ENCODE measurements around the gene COX4I2. TPM values are rescaled to one million over a fixed set of nuclear protein-coding genes. Genes with fewer than 3 reads are reported as not detected.
A peak's percentile ranks its signal among the peaks of the same experiment; 100 is the strongest.

The COX4I2 gene
- total and polyA plus RNA-seq, 2 donors (not counting 3 experiments of a cell fraction or from before 2014, with no cell fraction given), result not detected

DNA sequence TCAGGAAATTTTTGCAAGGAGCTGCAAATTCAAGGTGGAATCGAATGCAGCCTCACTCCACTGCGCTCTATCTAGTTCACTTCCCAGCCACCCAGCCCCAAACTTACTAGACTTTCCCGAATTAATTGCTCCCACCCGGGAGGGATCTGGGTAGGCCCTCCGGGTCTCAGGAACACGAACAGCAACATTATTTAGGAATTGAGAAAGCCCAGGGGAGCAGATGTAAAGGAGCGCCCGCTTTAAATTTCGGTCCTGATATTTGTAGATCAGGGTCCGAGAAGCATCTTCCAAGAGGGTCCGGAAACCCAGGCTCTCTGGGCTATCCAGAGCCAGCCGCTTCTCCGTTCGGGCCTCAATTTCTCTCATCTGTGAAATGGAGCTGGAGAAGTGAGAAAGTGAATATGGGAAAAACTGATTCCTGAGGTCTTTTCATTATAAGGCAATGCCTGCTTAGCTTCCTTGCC is 33.1 kb upstream of the COX4I2 start:
- intact Hi-C loops (cut with micrococcal nuclease), result loop anchor here (1.0 to 2.0 kb wide), 4 partner anchors 18 to 108 kb away; no protein-coding TSS in a partner anchor
- FAIRE-seq (no peak), DNase-seq (ENCODE audit: low read depth, low spot score) (no peak)
- dilution Hi-C loops (cut with MboI; ENCODE audit: extremely low pct_ligation_motif_present, low sequenced_read_pairs), result no loop called here
- Histone ChIP-seq H3K9ac (replicated peaks; ENCODE audit: extremely low read depth, insufficient read depth, low read length) (peak overlapping the region; percentile 99), H2AFZ (ENCODE audit: low read depth, low read length) (no peak overlapping the region), H3K9me3 (replicated peaks; ENCODE audit: control insufficient read depth, insufficient read depth, low read length) (no peaks in the 10 kb centered on the region), H4K20me1 (replicated peaks; ENCODE audit: control insufficient read depth, extremely low read depth, insufficient read depth, low read length) (no peaks in the 10 kb centered on the region), H3K4me2 (ENCODE audit: insufficient read depth, low read length) (peak overlapping the region; percentile 86), H3K27me3 (ENCODE audit: control insufficient read depth in 2 of 2, insufficient read depth in 2 of 2, low read length in 2 of 2) (no peaks in the 10 kb centered on the region), H3K27ac (ENCODE audit: insufficient read depth, low read depth, low read length) (peak overlapping the region; percentile 100), H3K79me2 (ENCODE audit: control insufficient read depth, insufficient read depth, low read length) (peaks cover 26% of the 10 kb centered on the region), H3K4me3 (replicated peaks in 1 of 3; ENCODE audit: insufficient read depth in 1 of 3, low read depth in 1 of 3, low read length in 3 of 3) (peak overlapping the region; percentile 44 to 77 (median 68)), H3K36me3 (ENCODE audit: control insufficient read depth in 2 of 2, extremely low read depth in 1 of 2, insufficient read depth in 2 of 2, low read length in 2 of 2) (no peaks in the 10 kb centered on the region), H3K4me1 (ENCODE audit: control insufficient read depth, extremely low read depth, insufficient read depth, low read length) (peaks cover 48% of the 10 kb centered on the region), H3K9me1 (replicated peaks; ENCODE audit: control insufficient read depth, extremely low read depth, insufficient read depth, low read length) (no peaks in the 10 kb centered on the region)
- BruUV-seq (replicated peaks), result TSS peak; percentile 88
- POLR2A ChIA-PET, result interaction anchor here (1.0 to 2.5 kb wide), 10 partner anchors 9 to 47 kb away, joined by 4 to 48 read pairs (median 8); no protein-coding TSS in a partner anchor
- no peak for TF ChIP-seq POLR2AphosphoS5 (IDR thresholded peaks at IDR 0.05; ENCODE audit: insufficient read depth, low read depth, low read length)
- TF ChIP-seq POLR2A (IDR thresholded peaks at IDR 0.05; ENCODE audit: low read depth, low read length), result no peak
- no peak for TF ChIP-seq GATA2 (IDR thresholded peaks at IDR 0.05; ENCODE audit: insufficient read depth, insufficient read length, low read depth, low read length)
- CTCF ChIA-PET, result interaction anchor here (0.8 to 12.8 kb wide), 7 partner anchors 8 to 144 kb away, joined by 3 to 1817 read pairs (median 6); no protein-coding TSS in a partner anchor

DNA sequence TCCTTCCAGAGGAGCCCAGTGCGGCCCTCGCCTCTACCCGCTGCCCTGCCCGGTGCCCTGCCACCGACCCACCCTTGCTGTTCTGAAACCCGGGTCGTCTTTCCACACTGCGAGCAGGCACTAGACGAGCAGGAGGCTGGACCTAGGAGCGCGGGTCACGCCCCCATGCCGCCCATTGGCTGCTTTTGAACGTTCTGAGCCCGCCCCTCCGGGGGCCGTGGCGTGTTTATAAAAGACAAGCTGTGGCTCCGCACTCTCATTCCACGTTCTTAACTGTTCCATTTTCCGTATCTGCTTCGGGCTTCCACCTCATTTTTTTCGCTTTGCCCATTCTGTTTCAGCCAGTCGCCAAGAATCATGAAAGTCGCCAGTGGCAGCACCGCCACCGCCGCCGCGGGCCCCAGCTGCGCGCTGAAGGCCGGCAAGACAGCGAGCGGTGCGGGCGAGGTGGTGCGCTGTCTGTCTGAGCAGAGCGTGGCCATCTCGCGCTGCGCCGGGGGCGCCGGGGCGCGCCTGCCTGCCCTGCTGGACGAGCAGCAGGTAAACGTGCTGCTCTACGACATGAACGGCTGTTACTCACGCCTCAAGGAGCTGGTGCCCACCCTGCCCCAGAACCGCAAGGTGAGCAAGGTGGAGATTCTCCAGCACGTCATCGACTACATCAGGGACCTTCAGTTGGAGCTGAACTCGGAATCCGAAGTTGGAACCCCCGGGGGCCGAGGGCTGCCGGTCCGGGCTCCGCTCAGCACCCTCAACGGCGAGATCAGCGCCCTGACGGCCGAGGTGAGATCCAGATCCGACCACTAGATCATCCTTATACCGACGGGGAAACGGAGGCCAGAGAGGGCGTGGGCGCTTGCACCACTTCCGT is 32.4 kb upstream of the COX4I2 start, which contains the start of gene ID1:
ID1 (plus strand) TSS at position 259 of the 871 bp plus-strand sequence; CDS start at position 358, 99 bp downstream.
- peak within 1 kb of the TSS; percentile 100 for H3K27ac ChIP-seq (ENCODE audit: insufficient read depth, low read depth, low read length)
- TF ChIP-seq, protein P1, sequence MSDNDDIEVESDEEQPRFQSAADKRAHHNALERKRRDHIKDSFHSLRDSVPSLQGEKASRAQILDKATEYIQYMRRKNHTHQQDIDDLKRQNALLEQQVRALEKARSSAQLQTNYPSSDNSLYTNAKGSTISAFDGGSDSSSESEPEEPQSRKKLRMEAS (IDR thresholded peaks at IDR 0.05; ENCODE audit: insufficient read depth, insufficient read length), result peak; percentile 23
- TF ChIP-seq MYC (IDR thresholded peaks at IDR 0.05; ENCODE audit: low read depth, low read length) (no peak), EZH2 (IDR thresholded peaks at IDR 0.05; ENCODE audit: borderline replicate concordance, low read depth, low read length, severe bottlenecking) (no peak), JUN (IDR thresholded peaks at IDR 0.05; ENCODE audit: borderline replicate concordance, insufficient read depth, insufficient read length, low read depth) (no peak), POLR2AphosphoS5 (IDR thresholded peaks at IDR 0.05; ENCODE audit: insufficient read depth, low read depth, low read length) (peak; percentile 98), FOS (IDR thresholded peaks at IDR 0.05; ENCODE audit: borderline replicate concordance, insufficient read depth, low read length) (no peak), GATA2 (IDR thresholded peaks at IDR 0.05; ENCODE audit: insufficient read depth, insufficient read length, low read depth, low read length) (no peak), POLR2A (IDR thresholded peaks at IDR 0.05; ENCODE audit: low read depth, low read length) (peak; percentile 99)
- TF ChIP-seq, protein P2, sequence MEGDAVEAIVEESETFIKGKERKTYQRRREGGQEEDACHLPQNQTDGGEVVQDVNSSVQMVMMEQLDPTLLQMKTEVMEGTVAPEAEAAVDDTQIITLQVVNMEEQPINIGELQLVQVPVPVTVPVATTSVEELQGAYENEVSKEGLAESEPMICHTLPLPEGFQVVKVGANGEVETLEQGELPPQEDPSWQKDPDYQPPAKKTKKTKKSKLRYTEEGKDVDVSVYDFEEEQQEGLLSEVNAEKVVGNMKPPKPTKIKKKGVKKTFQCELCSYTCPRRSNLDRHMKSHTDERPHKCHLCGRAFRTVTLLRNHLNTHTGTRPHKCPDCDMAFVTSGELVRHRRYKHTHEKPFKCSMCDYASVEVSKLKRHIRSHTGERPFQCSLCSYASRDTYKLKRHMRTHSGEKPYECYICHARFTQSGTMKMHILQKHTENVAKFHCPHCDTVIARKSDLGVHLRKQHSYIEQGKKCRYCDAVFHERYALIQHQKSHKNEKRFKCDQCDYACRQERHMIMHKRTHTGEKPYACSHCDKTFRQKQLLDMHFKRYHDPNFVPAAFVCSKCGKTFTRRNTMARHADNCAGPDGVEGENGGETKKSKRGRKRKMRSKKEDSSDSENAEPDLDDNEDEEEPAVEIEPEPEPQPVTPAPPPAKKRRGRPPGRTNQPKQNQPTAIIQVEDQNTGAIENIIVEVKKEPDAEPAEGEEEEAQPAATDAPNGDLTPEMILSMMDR (IDR thresholded peaks at IDR 0.05; ENCODE audit: extremely low read depth in 1 of 2, insufficient read depth in 1 of 2, low read depth in 1 of 2, low read length in 2 of 2), result no peak
- H3K4me3 ChIP-seq (replicated peaks in 1 of 3; ENCODE audit: insufficient read depth in 1 of 3, low read depth in 1 of 3, low read length in 3 of 3), result peak within 1 kb of the TSS; percentile 44 to 94 (median 68)
- no peaks in the 10 kb centered on the region for H3K27me3 ChIP-seq (ENCODE audit: control insufficient read depth in 2 of 2, insufficient read depth in 2 of 2, low read length in 2 of 2)
- dilution Hi-C loops (cut with MboI; ENCODE audit: extremely low pct_ligation_motif_present, low sequenced_read_pairs), result no loop called here
- TSS peak; percentile 90 for BruUV-seq (replicated peaks)
- no peaks in the 10 kb centered on the region for H4K20me1 ChIP-seq (replicated peaks; ENCODE audit: control insufficient read depth, extremely low read depth, insufficient read depth, low read length)
- H3K9me3 ChIP-seq (replicated peaks; ENCODE audit: control insufficient read depth, insufficient read depth, low read length), result no peaks in the 10 kb centered on the region
- intact Hi-C loops (cut with micrococcal nuclease), result loop anchor here (2.0 kb wide), 3 partner anchors 18 to 108 kb away; no protein-coding TSS in a partner anchor
- H3K4me1 ChIP-seq (ENCODE audit: control insufficient read depth, extremely low read depth, insufficient read depth, low read length), result peaks cover 51% of the 10 kb centered on the region
- peak within 1 kb of the TSS; percentile 86 for H3K4me2 ChIP-seq (ENCODE audit: insufficient read depth, low read length)
- FAIRE-seq (peak; percentile 99), DNase-seq (ENCODE audit: low read depth, low spot score) (peak; percentile 95)
- peak within 1 kb of the TSS; percentile 99 for H3K9ac ChIP-seq (replicated peaks; ENCODE audit: extremely low read depth, insufficient read depth, low read length)
- peaks cover 26% of the 10 kb centered on the region for H3K79me2 ChIP-seq (ENCODE audit: control insufficient read depth, insufficient read depth, low read length)
- POLR2A ChIA-PET, result interaction anchor here (1.0 to 2.5 kb wide), 10 partner anchors 9 to 48 kb away, joined by 4 to 48 read pairs (median 8); no protein-coding TSS in a partner anchor
- CTCF ChIA-PET, result interaction anchor here (1.0 to 12.8 kb wide), 5 partner anchors 8 to 118 kb away, joined by 3 to 1817 read pairs (median 11); no protein-coding TSS in a partner anchor
- H2AFZ ChIP-seq (ENCODE audit: low read depth, low read length), result no peak within 1 kb of the TSS
- H3K36me3 ChIP-seq (ENCODE audit: control insufficient read depth in 2 of 2, extremely low read depth in 1 of 2, insufficient read depth in 2 of 2, low read length in 2 of 2), result no peaks in the 10 kb centered on the region
- H3K9me1 ChIP-seq (replicated peaks; ENCODE audit: control insufficient read depth, extremely low read depth, insufficient read depth, low read length), result no peaks in the 10 kb centered on the region
